Heart left ventricle (tissue), 13 donors: ENCODE measurements around the gene MACROD1.

Experiments
- CTCF ChIP-seq, 12 donors: fragments of 200-600 bp; sonication (generic) in 4 of 12; IDR thresholded peaks; one replicate each; pipeline versions ENCODE4 v1.5.0 to v1.8.0; 2018 to 2022; ENCODE audit warnings: antibody characterized with exemption in 12 of 12, mild to moderate bottlenecking in 5 of 12
- POLR2A ChIP-seq, 2 donors: fragments of 450-650 bp; IDR thresholded peaks; one replicate each; pipeline ENCODE4 v1.6.1; 2017; ENCODE audit warnings: antibody characterized with exemption in 2 of 2, mild to moderate bottlenecking in 2 of 2, moderate library complexity in 2 of 2
- donor health status: ischemic (EF 13 %, LVEDD 7.1; RV severe dilation, severe dysfunction).
- donor health status: DM: no; HTN: yes; CAD: no.
- donor health status: DM: no; HTN: no; CAD: no.
- donor health status: ischemic (EF 25% LVEDD 6.9; RV normal size, moderate dysfunction).
- donor health status: ischemic (EF 25% LVEDD 5.7; RV mildly dilated, moderate dysfunction).
- donor health status: ischemic (EF 35%, LVEDD 5.7; RV mildly dilated, moderate dysfunction).
- donor health status: nonischemic (EF 11% LVEDD 7.7; RV severe dilation, severe dysfunction).
- donor health status: DM: yes; HTN: yes; CAD: no.
- donor health status: PGD.
- donor health status: ischemic (EF 29% LVEDD 5.4; RV normal size, mild dysfunction).
- donor health status: nonischemic (EF 23%, LVEDD 6.1; RV moderate dilation, normal function).

GRCh38 chr11:64036087-64037026 is 129.6 kb downstream of the MACROD1 start:
- TF ChIP-seq CTCF (IDR thresholded peaks at IDR 0.05): peak in 4 of 12 donors; percentile 9 to 19 (median 10)
- no peak for TF ChIP-seq POLR2A (IDR thresholded peaks at IDR 0.05)
